HepG2 (cell line): ENCODE results near the gene LSM10. TPM values are rescaled to one million over a fixed set of nuclear protein-coding genes. Genes with fewer than 3 reads are reported as not detected.

Experiments
- ATAC-seq: fragments of 200-7000 bp; cut with Tn5 transposase; 3 replicates; pipeline ENCODE4 v1.9.1; 2020; ENCODE audit warnings: mild to moderate bottlenecking, moderate library complexity
- BruUV-seq: library from RNA; stranded (reverse); fragments of 400-500 nt; replicated peaks from 2 replicates; lab custom pipeline; 2021; lab: Mats Ljungman, UMichigan
- CTCF ChIA-PET: fragments of 300-600 bp; formaldehyde crosslinking; extraction: SDS; loops from one replicate; lab custom pipeline; 2021; ENCODE audit warnings: low total read pairs, inconsistent platforms, low intra/inter-chr PET ratio; lab: Yijun Ruan, JAX
- POLR2A ChIA-PET: fragments of 350-600 bp; sonication (Branson Sonifier 250); formaldehyde crosslinking; loops from one replicate; lab custom pipeline; 2020; ENCODE audit warnings: antibody characterized with exemption, inconsistent platforms; lab: Yijun Ruan, JAX
- DNase-seq: peaks from one replicate; pipeline ENCODE4 v3.0.0-alpha.2; 2015; ENCODE audit warnings: low spot score
- FAIRE-seq: peaks from 3 replicates; lab custom pipeline; 2011; peaks lifted over from hg19 to GRCh38; lab: Jason Lieb, UNC
- H2AFZ ChIP-seq: one replicate; pipeline ENCODE4 v1.6.1; 2011; ENCODE audit warnings: low read length, inconsistent platforms
- H3K27ac ChIP-seq: fragments of 300-600 bp; 3 replicates; pipeline ENCODE4 v1.8.0; 2011; ENCODE audit warnings: mixed run types, mild to moderate bottlenecking, mixed read lengths, low read length, inconsistent platforms; ENCODE audit not compliant: insufficient read depth; ENCODE audit errors: extremely low read length
- H3K27me3 ChIP-seq, 2 experiments: fragments of 200-600 bp in 1 of 2; 2 replicates in 1 of 2; 3 replicates in 1 of 2; pipeline versions ENCODE4 v1.6.0 to v1.8.0; 2011; ENCODE audit warnings: low read length in 2 of 2, mild to moderate bottlenecking in 2 of 2, moderate library complexity in 2 of 2, inconsistent platforms in 1 of 2; ENCODE audit not compliant: insufficient read depth in 2 of 2, control insufficient read depth in 1 of 2
- H3K36me3 ChIP-seq, 2 experiments: fragments of 200-600 bp in 1 of 2; replicated peaks in 1 of 2; 2 replicates in 1 of 2; 3 replicates in 1 of 2; pipeline versions ENCODE4 v1.5.1 to v1.8.0; 2011; ENCODE audit warnings: low read length in 2 of 2, inconsistent platforms in 1 of 2; ENCODE audit not compliant: insufficient read depth in 2 of 2, control insufficient read depth in 1 of 2
- H3K4me1 ChIP-seq: 2 replicates; pipeline ENCODE4 v1.5.1; 2012; ENCODE audit warnings: low read length, inconsistent platforms; ENCODE audit not compliant: insufficient read depth
- H3K4me2 ChIP-seq: 2 replicates; pipeline ENCODE4 v1.6.0; 2011; ENCODE audit warnings: low read depth, low read length, inconsistent platforms
- H3K4me3 ChIP-seq, 3 experiments: fragments of 200-600 bp in 1 of 3; sonication (generic), shearing (Covaris generic) in 1 of 3; replicated peaks in 1 of 3; 2 replicates each; pipeline ENCODE4 v1.5.1; 2011 to 2016; ENCODE audit warnings: low read length in 3 of 3, inconsistent platforms in 2 of 3, low read depth in 2 of 3, mild to moderate bottlenecking in 2 of 3, control low read depth in 1 of 3, mixed read lengths in 1 of 3; ENCODE audit not compliant: insufficient read depth in 1 of 3
- H3K79me2 ChIP-seq: one replicate; pipeline ENCODE4 v1.6.1; 2011; ENCODE audit warnings: low read length, inconsistent platforms; ENCODE audit not compliant: insufficient read depth
- H3K9ac ChIP-seq: 2 replicates; pipeline ENCODE4 v1.6.0; 2011; ENCODE audit warnings: mild to moderate bottlenecking, low read depth, low read length, inconsistent platforms; ENCODE audit not compliant: insufficient read depth
- H3K9me3 ChIP-seq: 2 replicates; pipeline ENCODE4 v1.5.1; 2012; ENCODE audit warnings: mild to moderate bottlenecking, low read length
- H4K20me1 ChIP-seq: 2 replicates; pipeline ENCODE4 v1.6.0; 2011; ENCODE audit warnings: inconsistent platforms, mild to moderate bottlenecking, low read length, moderate library complexity; ENCODE audit not compliant: insufficient read depth
- ATF7 ChIP-seq, 2 experiments: fragments of 450-650 bp in 1 of 2; sonication (generic) in 1 of 2; formaldehyde crosslinking in 1 of 2; IDR thresholded peaks; 2 replicates each; pipeline versions ENCODE4 v1.4.0 to v1.6.1; 2016 to 2020; ENCODE audit warnings: antibody characterized with exemption in 1 of 2, mild to moderate bottlenecking in 1 of 2, missing genetic modification reagents in 1 of 2
- CENPX ChIP-seq: sonication (generic); formaldehyde crosslinking; IDR thresholded peaks from 2 replicates; pipeline ENCODE4 v1.9.0; 2021; ENCODE audit warnings: mild to moderate bottlenecking, missing genetic modification reagents, moderate library complexity
- DR1 ChIP-seq: sonication (generic); formaldehyde crosslinking; IDR thresholded peaks from 2 replicates; pipeline ENCODE4 v1.8.0; 2021; ENCODE audit warnings: mild to moderate bottlenecking, missing genetic modification reagents, inconsistent platforms
- FOXJ3 ChIP-seq: sonication (generic); formaldehyde crosslinking; IDR thresholded peaks from 2 replicates; pipeline ENCODE4 v1.4.0; 2020; ENCODE audit warnings: missing genetic modification reagents, mild to moderate bottlenecking, borderline replicate concordance
- GFI1 ChIP-seq: sonication (generic); formaldehyde crosslinking; IDR thresholded peaks from 2 replicates; pipeline ENCODE4 v1.5.0; 2020; ENCODE audit warnings: missing genetic modification reagents, mild to moderate bottlenecking, borderline replicate concordance
- KMT2B ChIP-seq: IDR thresholded peaks from 2 replicates; pipeline ENCODE4 v1.6.1; 2016; ENCODE audit warnings: missing genetic modification reagents, missing compliant biosample characterization
- NCOA1 ChIP-seq: sonication (generic); formaldehyde crosslinking; IDR thresholded peaks from 2 replicates; pipeline ENCODE4 v1.9.0; 2021; ENCODE audit warnings: missing genetic modification reagents
- ZFP91 ChIP-seq: sonication (generic); formaldehyde crosslinking; IDR thresholded peaks from 2 replicates; pipeline ENCODE4 v1.9.0; 2022; ENCODE audit warnings: missing genetic modification reagents, mild to moderate bottlenecking, borderline replicate concordance
- ZNF143 ChIP-seq: sonication (generic); formaldehyde crosslinking; IDR thresholded peaks from 2 replicates; pipeline ENCODE4 v1.4.0; 2020; ENCODE audit warnings: missing genetic modification reagents
- ZNF569 ChIP-seq: sonication (generic); formaldehyde crosslinking; IDR thresholded peaks from 2 replicates; pipeline ENCODE4 v1.5.0; 2020; ENCODE audit warnings: mild to moderate bottlenecking, missing genetic modification reagents, moderate library complexity, borderline replicate concordance
- ZNF580 ChIP-seq: IDR thresholded peaks from 2 replicates; pipeline ENCODE4 v1.6.1; 2016; ENCODE audit warnings: low read depth, borderline replicate concordance
- ZNF780A ChIP-seq: sonication (generic); formaldehyde crosslinking; IDR thresholded peaks from 2 replicates; pipeline ENCODE4 v1.8.0; 2022; ENCODE audit warnings: mild to moderate bottlenecking, missing genetic modification reagents, moderate library complexity
- WGBS: methylation state at CpG from one replicate; pipeline ENCODE4 v1.1.6; 2017; ENCODE audit warnings: low lambda C conversion rate; 5-methylcytosine and 5-hydroxymethylcytosine counted together
- in situ Hi-C: cut with HindIII; loops from 2 replicates; pipeline ENCODE4 v1.10.0; 2017; ENCODE audit warnings: low pct_unique_long_range_greater_than_20kb; ENCODE audit not compliant: extremely low pct_ligation_motif_present
- intact Hi-C: fragments of 100-400 bp; cut with micrococcal nuclease; formaldehyde crosslinking; loops from one replicate; pipeline ENCODE4 v1.10.0; 2022; ENCODE audit not compliant: unreplicated experiment
- polyA plus RNA-seq, 8 experiments: library from polyadenylated mRNA; depleted of rRNA in 3 of 8; stranded (reverse) in 7 of 8; unstranded in 1 of 8; fragments of >200 nt; fragmentation: Illumina TruSeq in 4 of 8; extraction: Trizol in 4 of 8; gene quantifications; 2 replicates each; pipeline versions ENCODE4 v1.2.1 to v1.2.3, GENCODE V29; 2011 to 2016; ENCODE audit warnings: low read depth in 4 of 8, missing spikeins in 1 of 8, mixed read lengths in 1 of 8; ENCODE audit not compliant: insufficient read depth in 1 of 8
- total RNA-seq, 5 experiments: library from RNA; depleted of rRNA; stranded (reverse); fragments of >200 nt; fragmentation: Illumina TruSeq; extraction: Trizol; gene quantifications; 2 replicates each; pipeline ENCODE4 v1.2.3, GENCODE V29; 2016; ENCODE audit warnings: low read depth in 1 of 5
- TF ChIP-seq, protein P1 (sequence below): sonication (generic); formaldehyde crosslinking; IDR thresholded peaks from 2 replicates; pipeline ENCODE4 v1.4.0; 2020; ENCODE audit warnings: missing genetic modification reagents; ENCODE audit errors: not compliant biosample characterization
- TF ChIP-seq, protein P2 (sequence below): sonication (generic); formaldehyde crosslinking; conservative IDR thresholded peaks from 2 replicates; pipeline ENCODE4 v1.4.0; 2020; ENCODE audit warnings: missing genetic modification reagents

LSM10 gene
- total and polyA plus RNA-seq, 2 of the 13 experiments (the other 11 are each of a cell fraction or from before 2014, with no cell fraction given) = 14.0 to 52.0 TPM

DNA sequence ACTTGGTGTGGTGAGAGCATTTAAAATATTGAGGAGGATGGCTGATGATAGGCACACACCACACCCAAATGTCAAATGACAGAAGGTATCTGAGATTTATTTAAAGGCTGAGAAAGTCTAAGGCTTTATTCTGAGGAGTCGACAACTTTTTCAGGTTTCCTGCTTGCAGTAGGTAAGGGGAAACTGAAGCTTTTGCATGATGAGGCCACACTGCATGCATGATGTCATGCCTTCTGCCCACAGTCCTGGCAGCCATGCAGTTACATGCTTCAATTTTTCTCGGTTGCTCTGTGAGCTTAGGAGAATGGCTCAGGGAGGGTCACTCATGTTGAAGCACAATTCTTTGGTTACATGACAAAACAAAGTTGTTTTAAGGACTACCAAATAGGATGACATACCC lies 45.6 kb upstream of the LSM10 start:
- Histone ChIP-seq H4K20me1 (no peaks in the 10 kb centered on the region), H3K4me3 (no peak overlapping the region), H3K9me3 (no peaks in the 10 kb centered on the region), H3K36me3 (no peaks in the 10 kb centered on the region), H3K27ac (no peak overlapping the region), H3K4me2 (no peak overlapping the region), H3K4me1 (peaks cover 13% of the 10 kb centered on the region), H3K27me3 (no peaks in the 10 kb centered on the region), H3K79me2 (no peaks in the 10 kb centered on the region), H2AFZ (no peak overlapping the region), H3K9ac (no peak overlapping the region)
- intact Hi-C loops (no loop called here), in situ Hi-C loops (no loop called here)
- ChIA-PET POLR2A (interaction anchor here (1.1 kb wide), 1 partner anchor 21 kb away, joined by 3 read pairs; the partner anchor contains the start of gene MRPS15), CTCF (no interaction called here)
- 33% methylated on average over 2 of the region's 2 CpGs for WGBS
- DNase-seq (no peak), FAIRE-seq (no peak), ATAC-seq (no peak)
- no TSS peak for BruUV-seq
- TF ChIP-seq, protein P1, sequence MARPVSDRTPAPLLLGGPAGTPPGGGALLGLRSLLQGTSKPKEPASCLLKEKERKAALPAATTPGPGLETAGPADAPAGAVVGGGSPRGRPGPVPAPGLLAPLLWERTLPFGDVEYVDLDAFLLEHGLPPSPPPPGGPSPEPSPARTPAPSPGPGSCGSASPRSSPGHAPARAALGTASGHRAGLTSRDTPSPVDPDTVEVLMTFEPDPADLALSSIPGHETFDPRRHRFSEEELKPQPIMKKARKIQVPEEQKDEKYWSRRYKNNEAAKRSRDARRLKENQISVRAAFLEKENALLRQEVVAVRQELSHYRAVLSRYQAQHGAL = no peak
- TF ChIP-seq ATF7 (IDR thresholded peaks at IDR 0.05) (peak; percentile 65), ATF7 (CRISPR knock-in tag; IDR thresholded peaks at IDR 0.05) (no peak), ZNF780A (CRISPR knock-in tag) (no peak), GFI1 (CRISPR knock-in tag) (no peak)

- in situ Hi-C loops = no loop called here
- FAIRE-seq (no peak), DNase-seq (no peak), ATAC-seq (no peak)
- H4K20me1 ChIP-seq = no peaks in the 10 kb centered on the region
- no peak overlapping the region for H3K27ac ChIP-seq
- H3K9me3 ChIP-seq = no peaks in the 10 kb centered on the region
- no peak overlapping the region for H3K4me3 ChIP-seq
- no peak overlapping the region for H3K4me2 ChIP-seq
- intact Hi-C loops = no loop called here
- H3K79me2 ChIP-seq = no peaks in the 10 kb centered on the region
- H3K36me3 ChIP-seq = no peaks in the 10 kb centered on the region
- BruUV-seq = no TSS peak
- peaks cover 13% of the 10 kb centered on the region for H3K4me1 ChIP-seq
- TF ChIP-seq ZNF580 (CRISPR knock-in tag) (no peak), CENPX (CRISPR knock-in tag) (no peak), ZFP91 (CRISPR knock-in tag) (no peak), ZNF143 (CRISPR knock-in tag) (no peak), KMT2B (no peak), ZNF569 (CRISPR knock-in tag) (no peak), FOXJ3 (CRISPR knock-in tag) (no peak), NCOA1 (CRISPR knock-in tag) (no peak), DR1 (CRISPR knock-in tag) (no peak)
- TF ChIP-seq, protein P2, sequence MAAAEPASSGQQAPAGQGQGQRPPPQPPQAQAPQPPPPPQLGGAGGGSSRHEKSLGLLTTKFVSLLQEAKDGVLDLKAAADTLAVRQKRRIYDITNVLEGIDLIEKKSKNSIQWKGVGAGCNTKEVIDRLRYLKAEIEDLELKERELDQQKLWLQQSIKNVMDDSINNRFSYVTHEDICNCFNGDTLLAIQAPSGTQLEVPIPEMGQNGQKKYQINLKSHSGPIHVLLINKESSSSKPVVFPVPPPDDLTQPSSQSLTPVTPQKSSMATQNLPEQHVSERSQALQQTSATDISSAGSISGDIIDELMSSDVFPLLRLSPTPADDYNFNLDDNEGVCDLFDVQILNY = no peak
- H3K9ac ChIP-seq = no peak overlapping the region
- whole genome bisulfite sequencing = 40% methylated on average over 3 of the region's 3 CpGs
- H3K27me3 ChIP-seq = no peaks in the 10 kb centered on the region
- ChIA-PET CTCF (no interaction called here), POLR2A (interaction anchor here (1.3 kb wide), 1 partner anchor 22 kb away, joined by 3 read pairs; the partner anchor contains the start of gene MRPS15)
- H2AFZ ChIP-seq = no peak overlapping the region
These were observed 44.6 kb upstream of the LSM10 start for GRCh38 chr1:36442337-36442736.
